ENCODE results near the gene PRPF31. TPM values are rescaled to one million over a fixed set of nuclear protein-coding genes. Genes with fewer than 3 reads are reported as not detected.
A peak's percentile ranks its signal among the peaks of the same experiment; 100 is the strongest.

The PRPF31 gene
- total and polyA plus RNA-seq, 2 of the 13 experiments (the other 11 are each of a cell fraction or from before 2014, with no cell fraction given), result 23.8 to 63.8 TPM

DNA sequence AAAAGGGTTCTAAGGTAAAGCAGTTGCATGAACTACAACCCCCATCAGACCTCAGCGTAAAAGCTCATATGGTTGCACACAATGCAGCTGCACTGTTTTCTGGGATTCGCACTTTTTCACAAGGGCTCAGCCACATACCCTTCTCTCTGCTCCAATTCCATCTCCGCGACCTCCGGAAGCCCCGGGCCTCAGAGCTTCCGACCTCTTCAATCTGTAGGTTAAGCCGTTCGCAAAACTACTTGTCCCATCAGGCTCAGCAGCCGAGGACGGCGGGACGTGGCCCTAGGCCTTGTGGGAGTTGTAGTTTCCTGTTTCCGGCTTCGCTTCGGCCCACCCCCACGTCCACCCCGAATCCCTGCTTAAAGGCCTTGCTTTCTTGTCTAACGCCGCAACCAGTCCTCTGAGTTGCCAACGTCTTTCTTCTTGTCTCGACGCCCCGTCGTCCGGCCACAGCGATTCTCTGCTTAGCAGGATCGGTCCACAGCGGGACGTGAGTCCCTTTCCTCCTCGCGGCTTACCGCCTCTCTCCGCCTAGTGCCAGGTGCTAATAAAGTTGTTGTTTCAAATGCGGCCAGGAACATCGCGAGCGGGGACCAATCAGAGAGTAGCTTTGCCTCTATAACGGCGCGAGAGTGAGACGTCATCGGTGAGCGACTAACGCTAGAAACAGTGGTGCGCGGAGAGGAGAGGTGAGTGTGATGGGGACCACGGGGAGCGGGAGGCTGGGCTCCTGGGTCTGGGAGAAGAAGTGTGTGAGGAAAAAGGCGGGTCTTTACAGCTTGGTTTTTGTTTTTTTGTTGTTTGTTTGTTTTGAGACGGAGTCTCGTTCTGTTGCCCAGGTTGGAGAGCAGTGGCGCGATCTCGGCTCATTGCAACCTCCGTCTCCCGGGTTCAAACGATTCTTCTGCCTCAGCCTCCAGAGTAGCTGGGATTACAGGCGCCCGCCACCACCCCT lies at the start of gene PRPF31, which contains the start of gene TFPT (continued):
- TF ChIP-seq, protein P1, sequence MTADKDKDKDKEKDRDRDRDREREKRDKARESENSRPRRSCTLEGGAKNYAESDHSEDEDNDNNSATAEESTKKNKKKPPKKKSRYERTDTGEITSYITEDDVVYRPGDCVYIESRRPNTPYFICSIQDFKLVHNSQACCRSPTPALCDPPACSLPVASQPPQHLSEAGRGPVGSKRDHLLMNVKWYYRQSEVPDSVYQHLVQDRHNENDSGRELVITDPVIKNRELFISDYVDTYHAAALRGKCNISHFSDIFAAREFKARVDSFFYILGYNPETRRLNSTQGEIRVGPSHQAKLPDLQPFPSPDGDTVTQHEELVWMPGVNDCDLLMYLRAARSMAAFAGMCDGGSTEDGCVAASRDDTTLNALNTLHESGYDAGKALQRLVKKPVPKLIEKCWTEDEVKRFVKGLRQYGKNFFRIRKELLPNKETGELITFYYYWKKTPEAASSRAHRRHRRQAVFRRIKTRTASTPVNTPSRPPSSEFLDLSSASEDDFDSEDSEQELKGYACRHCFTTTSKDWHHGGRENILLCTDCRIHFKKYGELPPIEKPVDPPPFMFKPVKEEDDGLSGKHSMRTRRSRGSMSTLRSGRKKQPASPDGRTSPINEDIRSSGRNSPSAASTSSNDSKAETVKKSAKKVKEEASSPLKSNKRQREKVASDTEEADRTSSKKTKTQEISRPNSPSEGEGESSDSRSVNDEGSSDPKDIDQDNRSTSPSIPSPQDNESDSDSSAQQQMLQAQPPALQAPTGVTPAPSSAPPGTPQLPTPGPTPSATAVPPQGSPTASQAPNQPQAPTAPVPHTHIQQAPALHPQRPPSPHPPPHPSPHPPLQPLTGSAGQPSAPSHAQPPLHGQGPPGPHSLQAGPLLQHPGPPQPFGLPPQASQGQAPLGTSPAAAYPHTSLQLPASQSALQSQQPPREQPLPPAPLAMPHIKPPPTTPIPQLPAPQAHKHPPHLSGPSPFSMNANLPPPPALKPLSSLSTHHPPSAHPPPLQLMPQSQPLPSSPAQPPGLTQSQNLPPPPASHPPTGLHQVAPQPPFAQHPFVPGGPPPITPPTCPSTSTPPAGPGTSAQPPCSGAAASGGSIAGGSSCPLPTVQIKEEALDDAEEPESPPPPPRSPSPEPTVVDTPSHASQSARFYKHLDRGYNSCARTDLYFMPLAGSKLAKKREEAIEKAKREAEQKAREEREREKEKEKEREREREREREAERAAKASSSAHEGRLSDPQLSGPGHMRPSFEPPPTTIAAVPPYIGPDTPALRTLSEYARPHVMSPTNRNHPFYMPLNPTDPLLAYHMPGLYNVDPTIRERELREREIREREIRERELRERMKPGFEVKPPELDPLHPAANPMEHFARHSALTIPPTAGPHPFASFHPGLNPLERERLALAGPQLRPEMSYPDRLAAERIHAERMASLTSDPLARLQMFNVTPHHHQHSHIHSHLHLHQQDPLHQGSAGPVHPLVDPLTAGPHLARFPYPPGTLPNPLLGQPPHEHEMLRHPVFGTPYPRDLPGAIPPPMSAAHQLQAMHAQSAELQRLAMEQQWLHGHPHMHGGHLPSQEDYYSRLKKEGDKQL (CRISPR knock-in tag; IDR thresholded peaks at IDR 0.05; ENCODE audit: low read depth), result no peak
- TF ChIP-seq STAG1 (CRISPR knock-in tag; IDR thresholded peaks at IDR 0.05), result no peak
- TF ChIP-seq HDAC2 (CRISPR knock-in tag; IDR thresholded peaks at IDR 0.05), result peak; percentile 89
- peak; percentile 99 for TF ChIP-seq SIN3B (IDR thresholded peaks at IDR 0.05; ENCODE audit: low read length)
- TF ChIP-seq SP2 (CRISPR knock-in tag; IDR thresholded peaks at IDR 0.05), result peak; percentile 75
- peak; percentile 66; the same call in 1 of the 2 replicates for TF ChIP-seq NAIF1 (CRISPR knock-in tag; IDR thresholded peaks at IDR 0.05; ENCODE audit: borderline replicate concordance)
- no peak for TF ChIP-seq ZNF709 (CRISPR knock-in tag; IDR thresholded peaks at IDR 0.05)
- 0 out of 2 replicates have a peak, but pooled peaks have one; percentile 52 for TF ChIP-seq ZNF431 (CRISPR knock-in tag; IDR thresholded peaks at IDR 0.05; ENCODE audit: borderline replicate concordance, low read depth)
- TF ChIP-seq KLF9 (CRISPR knock-in tag; IDR thresholded peaks at IDR 0.05; ENCODE audit: low read depth), result no peak
- TF ChIP-seq, protein P2, sequence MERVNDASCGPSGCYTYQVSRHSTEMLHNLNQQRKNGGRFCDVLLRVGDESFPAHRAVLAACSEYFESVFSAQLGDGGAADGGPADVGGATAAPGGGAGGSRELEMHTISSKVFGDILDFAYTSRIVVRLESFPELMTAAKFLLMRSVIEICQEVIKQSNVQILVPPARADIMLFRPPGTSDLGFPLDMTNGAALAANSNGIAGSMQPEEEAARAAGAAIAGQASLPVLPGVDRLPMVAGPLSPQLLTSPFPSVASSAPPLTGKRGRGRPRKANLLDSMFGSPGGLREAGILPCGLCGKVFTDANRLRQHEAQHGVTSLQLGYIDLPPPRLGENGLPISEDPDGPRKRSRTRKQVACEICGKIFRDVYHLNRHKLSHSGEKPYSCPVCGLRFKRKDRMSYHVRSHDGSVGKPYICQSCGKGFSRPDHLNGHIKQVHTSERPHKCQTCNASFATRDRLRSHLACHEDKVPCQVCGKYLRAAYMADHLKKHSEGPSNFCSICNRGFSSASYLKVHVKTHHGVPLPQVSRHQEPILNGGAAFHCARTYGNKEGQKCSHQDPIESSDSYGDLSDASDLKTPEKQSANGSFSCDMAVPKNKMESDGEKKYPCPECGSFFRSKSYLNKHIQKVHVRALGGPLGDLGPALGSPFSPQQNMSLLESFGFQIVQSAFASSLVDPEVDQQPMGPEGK (CRISPR knock-in tag; IDR thresholded peaks at IDR 0.05), result peak; percentile 67
- peak; percentile 92 for TF ChIP-seq GTF3A (CRISPR knock-in tag; conservative IDR thresholded peaks at IDR 0.05)
- no peak for TF ChIP-seq ZBTB42 (CRISPR knock-in tag; IDR thresholded peaks at IDR 0.05)
- no peak; the same call in 1 of the 2 replicates for TF ChIP-seq ZNF296 (CRISPR knock-in tag; conservative IDR thresholded peaks at IDR 0.05)
- no peak; the same call in 1 of the 2 replicates for TF ChIP-seq ZSCAN22 (CRISPR knock-in tag; IDR thresholded peaks at IDR 0.05)
- TF ChIP-seq, protein P3, sequence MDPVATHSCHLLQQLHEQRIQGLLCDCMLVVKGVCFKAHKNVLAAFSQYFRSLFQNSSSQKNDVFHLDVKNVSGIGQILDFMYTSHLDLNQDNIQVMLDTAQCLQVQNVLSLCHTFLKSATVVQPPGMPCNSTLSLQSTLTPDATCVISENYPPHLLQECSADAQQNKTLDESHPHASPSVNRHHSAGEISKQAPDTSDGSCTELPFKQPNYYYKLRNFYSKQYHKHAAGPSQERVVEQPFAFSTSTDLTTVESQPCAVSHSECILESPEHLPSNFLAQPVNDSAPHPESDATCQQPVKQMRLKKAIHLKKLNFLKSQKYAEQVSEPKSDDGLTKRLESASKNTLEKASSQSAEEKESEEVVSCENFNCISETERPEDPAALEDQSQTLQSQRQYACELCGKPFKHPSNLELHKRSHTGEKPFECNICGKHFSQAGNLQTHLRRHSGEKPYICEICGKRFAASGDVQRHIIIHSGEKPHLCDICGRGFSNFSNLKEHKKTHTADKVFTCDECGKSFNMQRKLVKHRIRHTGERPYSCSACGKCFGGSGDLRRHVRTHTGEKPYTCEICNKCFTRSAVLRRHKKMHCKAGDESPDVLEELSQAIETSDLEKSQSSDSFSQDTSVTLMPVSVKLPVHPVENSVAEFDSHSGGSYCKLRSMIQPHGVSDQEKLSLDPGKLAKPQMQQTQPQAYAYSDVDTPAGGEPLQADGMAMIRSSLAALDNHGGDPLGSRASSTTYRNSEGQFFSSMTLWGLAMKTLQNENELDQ (CRISPR knock-in tag; IDR thresholded peaks at IDR 0.05; ENCODE audit: borderline replicate concordance), result no peak
- TF ChIP-seq HOXA9 (CRISPR knock-in tag; IDR thresholded peaks at IDR 0.05; ENCODE audit: borderline replicate concordance), result no peak
- peak; percentile 99 for TF ChIP-seq PRPF4 (IDR thresholded peaks at IDR 0.05; ENCODE audit: low read depth, low read length, poor library complexity, severe bottlenecking)
- no peak; the same call in 1 of the 2 replicates for TF ChIP-seq ZMAT3 (CRISPR knock-in tag; conservative IDR thresholded peaks at IDR 0.05)
- TF ChIP-seq ZNF317 (CRISPR knock-in tag; IDR thresholded peaks at IDR 0.05), result peak; percentile 59; the same call in 1 of the 2 replicates
- TF ChIP-seq CCDC6 (CRISPR knock-in tag; IDR thresholded peaks at IDR 0.05), result no peak
